HG03460 (cell line): ENCODE data around the gene OR6B3.
"Not testable (repeated sequence)": the region's sequence is repeated elsewhere in the genome, so short reads cannot be mapped to it uniquely, and the experiment has no call there.

ENCODE experiments used
- ATAC-seq: cut with Tn5 transposase; IDR thresholded peaks from one replicate; pipeline ENCODE4 v1.9.1; 2021; ENCODE audit not compliant: unreplicated experiment

OR6B3 gene

DNA sequence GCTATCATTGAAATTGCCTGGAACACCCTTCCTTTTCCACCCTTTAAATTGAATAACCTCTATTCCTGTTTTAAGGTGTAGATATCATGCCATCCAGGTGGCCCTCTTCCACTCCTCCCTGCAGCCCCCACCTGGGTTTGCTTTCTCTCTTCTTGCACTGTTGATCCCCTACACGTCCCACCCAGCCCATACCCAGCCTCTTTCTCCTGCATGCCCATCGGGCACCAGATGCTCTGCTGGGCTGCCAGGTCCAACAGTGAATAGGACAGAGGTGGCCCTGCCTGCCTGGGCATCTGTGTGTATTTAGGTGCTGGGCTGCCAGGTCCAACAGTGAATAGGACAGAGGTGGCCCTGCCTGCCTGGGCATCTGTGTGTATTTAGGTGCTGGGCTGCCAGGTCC, 9.2 kb downstream of the OR6B3 start:
- ATAC-seq: not testable (repeated sequence)

DNA sequence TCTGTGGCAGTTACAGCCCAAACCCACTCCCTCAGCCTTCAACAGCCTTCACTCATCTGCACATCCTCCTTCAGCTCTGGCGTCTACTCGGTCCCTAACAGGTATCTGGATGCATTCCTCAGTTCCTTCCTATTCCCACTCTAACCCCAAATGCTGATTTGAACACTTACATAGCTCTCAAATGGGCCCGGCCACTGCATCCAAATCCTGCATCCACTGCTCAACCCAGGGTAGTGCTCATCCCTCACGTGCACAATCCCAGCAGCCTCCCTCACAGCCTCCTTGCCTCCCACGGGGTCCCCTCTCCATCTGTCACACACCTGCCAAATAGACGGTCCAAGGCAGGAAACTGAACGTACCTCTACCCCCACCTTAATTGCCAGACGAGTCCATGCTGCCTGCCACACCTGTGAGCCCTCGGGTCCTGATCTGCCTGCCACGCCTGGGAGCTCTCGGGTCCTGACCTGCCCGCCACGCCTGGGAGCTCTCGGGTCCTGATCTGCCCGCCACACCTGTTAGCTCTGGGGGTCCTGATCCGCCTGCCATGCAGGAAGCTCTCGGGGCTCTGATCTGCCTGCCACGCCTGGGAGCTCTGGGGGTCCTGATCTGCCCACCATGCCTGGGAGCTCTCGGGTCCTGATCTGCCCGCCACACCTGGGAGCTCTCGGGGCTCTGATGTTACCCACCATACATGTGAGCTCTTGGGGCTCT, 9.9 kb downstream of the OR6B3 start:
- ATAC-seq: no peak

DNA sequence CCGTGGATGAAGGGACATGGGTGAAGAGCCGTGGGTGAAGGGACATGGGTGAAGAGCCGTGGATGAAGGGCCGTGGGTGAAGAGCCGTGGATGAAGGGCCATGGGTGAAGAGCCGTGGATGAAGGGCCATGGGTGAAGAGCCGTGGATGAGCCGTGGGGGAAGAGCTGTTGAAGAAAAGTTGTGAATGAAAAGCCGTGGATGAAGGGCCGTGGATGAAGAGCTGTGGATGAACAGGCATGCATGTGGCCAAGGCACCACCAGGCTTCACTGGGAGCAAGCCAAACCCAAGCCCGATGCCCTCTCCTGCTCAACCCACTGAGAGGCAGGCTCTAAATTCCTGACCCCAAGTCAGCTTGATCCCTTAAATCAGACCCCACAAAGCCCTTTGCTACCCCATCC, 10.6 kb downstream of the OR6B3 start:
- no peak for ATAC-seq

DNA sequence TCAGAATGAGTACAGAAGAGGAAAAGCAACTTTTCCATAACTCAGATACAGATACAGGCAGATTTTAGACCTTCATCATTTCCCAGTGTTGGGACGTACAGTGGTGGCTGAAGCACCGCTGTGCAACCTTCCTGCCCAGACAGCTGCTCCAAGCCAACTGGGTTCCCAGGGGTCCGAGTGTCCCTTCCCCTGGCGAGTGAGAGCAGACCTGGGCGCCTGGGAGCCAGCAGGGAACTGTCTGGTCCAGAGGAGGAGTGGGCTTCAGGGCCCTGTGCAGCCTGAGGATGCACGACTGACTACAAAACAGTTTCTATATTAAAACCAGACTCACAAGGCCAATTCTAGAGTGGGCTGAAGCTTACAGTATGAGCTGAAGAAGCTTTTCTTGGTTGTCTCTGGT, 12.0 kb downstream of the OR6B3 start:
- ATAC-seq: no peak

DNA sequence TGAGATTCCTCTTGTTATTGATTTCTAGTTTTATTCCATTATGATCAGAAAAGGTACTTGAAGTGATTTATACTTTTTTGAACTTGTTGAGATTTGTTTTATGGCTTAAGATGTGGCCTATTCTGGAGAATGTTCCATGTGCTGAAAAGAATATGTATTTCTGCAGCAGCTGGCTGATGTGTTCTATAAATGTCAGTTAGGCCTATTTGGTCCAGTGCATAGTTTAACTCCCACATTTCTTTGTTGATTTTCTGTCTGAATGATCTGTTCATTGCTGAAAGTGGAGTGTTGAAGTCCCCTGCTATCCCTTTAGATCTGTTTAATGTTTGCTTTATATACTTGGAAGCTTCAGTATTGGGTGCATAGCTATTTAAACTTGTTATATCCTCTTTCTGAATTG, 16.0 kb downstream of the OR6B3 start:
- ATAC-seq: no peak

DNA sequence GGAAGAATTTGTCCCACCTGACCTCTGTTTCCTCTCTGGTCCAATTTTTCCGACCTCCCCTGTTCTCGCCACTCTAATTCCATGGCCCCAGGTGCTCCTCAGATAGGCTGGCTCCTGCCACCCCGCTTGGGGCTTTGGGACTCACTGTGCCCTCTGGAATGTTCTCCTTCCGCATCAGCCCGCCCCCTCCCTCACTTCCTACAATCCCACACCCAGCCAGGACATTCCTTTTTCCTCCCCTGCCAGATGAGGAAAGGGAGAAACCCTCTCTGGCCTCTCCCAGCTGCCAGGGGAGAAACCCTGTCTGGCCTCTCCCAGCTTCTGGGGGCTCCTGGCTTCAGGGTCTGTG, 20.0 kb downstream of the OR6B3 start:
- ATAC-seq: no peak

- ATAC-seq: no peak
Measured at GRCh38 chr2:240032406-240033329, 20.7 kb downstream of the OR6B3 start.

- ATAC-seq: no peak
Measured at GRCh38 chr2:240030379-240031094, 22.8 kb downstream of the OR6B3 start, which contains the start of gene OR6B2. TSS of gene OR6B2 (minus strand) at chr2:240030429. CDS start at chr2:240030429, 0 bp downstream.

- ATAC-seq: peak; percentile 28
Measured at GRCh38 chr2:240024766-240025165, 28.6 kb downstream of the OR6B3 start.

- ATAC-seq: no peak
Measured at GRCh38 chr2:240023792-240024191, 29.5 kb downstream of the OR6B3 start.

GRCh38 chr2:240021488-240022104, 31.7 kb downstream of the OR6B3 start:
- no peak for ATAC-seq

GRCh38 chr2:240018071-240018750, 35.1 kb downstream of the OR6B3 start:
- ATAC-seq: no peak

GRCh38 chr2:240014327-240014726, 39.0 kb downstream of the OR6B3 start:
- no peak for ATAC-seq

GRCh38 chr2:240013343-240013742, 40.0 kb downstream of the OR6B3 start:
- ATAC-seq: no peak

- ATAC-seq: no peak
Measured at GRCh38 chr2:240002983-240003382, 50.3 kb downstream of the OR6B3 start.

DNA sequence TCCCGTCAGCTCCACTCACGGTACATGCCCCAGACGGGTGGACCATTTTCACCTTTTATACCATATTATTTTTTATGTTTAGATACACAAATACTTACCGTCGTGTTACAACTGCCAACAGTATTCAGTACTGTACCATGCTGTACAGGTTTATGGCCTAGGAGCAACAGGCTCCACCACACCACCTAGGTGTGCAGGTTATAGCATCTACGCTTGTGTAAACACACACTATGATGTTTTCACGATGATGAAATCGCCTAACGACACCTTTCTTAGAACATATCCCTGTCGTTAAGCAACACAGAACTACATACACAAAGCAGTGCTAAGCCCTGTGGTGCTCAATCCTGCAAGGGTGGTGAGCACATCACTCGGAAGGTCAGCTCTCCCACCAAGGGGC, 52.6 kb downstream of the OR6B3 start:
- ATAC-seq: no peak

DNA sequence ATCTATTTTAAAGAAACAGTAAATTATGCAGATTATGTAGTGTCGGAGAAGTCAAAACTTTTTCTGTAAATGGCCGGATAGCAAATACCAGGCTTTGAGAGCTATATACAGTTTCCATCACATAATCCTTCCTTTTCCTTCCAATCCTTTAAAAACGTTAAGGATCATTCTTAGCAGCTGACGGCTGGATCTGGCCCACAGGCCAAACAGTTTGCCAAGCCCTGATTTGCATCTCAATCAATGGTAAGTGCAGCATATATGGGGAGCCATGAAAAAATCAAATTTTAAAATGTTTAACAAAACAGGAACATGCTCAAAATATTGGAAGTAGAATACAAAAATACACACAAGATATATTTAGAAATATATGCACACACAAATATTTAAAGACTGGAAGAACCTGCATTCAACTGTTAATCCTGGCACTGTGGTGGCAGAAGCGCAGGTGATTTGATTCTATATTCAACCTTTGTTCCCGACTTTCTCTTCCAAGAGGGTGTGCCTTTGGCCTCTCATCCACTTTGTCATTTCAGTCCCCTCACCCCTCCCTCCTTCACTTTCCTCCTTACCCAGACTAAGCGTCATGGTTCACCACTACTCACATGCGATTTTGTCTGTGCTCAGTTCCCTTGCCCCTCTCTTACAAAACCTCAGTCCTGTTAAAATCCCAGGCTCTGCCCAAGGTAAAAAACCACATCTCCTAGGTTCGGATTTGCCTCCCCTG, 55.5 kb downstream of the OR6B3 start:
- ATAC-seq: no peak
